Measurements from ENCODE around the gene SMIM24. TPM values are rescaled to one million over a fixed set of nuclear protein-coding genes. Genes with fewer than 3 reads are reported as not detected.

SMIM24 gene
- polyA plus RNA-seq, 2 of the 4 experiments (the other 2 are of a cell fraction): 1.0 to 1.2 TPM

- H3K4me3 ChIP-seq: no peak overlapping the region
- ATAC-seq: no peak
Measured at GRCh38 chr19:3467437-3468198, 12.7 kb downstream of the SMIM24 start.

More at GRCh38 chr19:3467437-3468198, 12.7 kb downstream of the SMIM24 start:
- FAIRE-seq (no peak), DNase-seq (ENCODE audit: low read depth in 1 of 2, low spot score in 1 of 2) (no peak)
- peaks cover 22% of the 10 kb centered on the region for H3K4me1 ChIP-seq
- CTCF ChIA-PET: interaction anchor here (0.6 to 2.2 kb wide), 2 partner anchors 20 to 29 kb away, joined by 3 to 9 read pairs; no protein-coding TSS in a partner anchor
- no peak for TF ChIP-seq USF2 (IDR thresholded peaks at IDR 0.05)
- TF ChIP-seq PHF8 (IDR thresholded peaks at IDR 0.05; ENCODE audit: borderline replicate concordance, low read depth): no peak
- no peak for TF ChIP-seq PBX3 (IDR thresholded peaks at IDR 0.05)
- no peak for TF ChIP-seq ZNF302 (CRISPR knock-in tag; IDR thresholded peaks at IDR 0.05)
- TF ChIP-seq BCL3 (IDR thresholded peaks at IDR 0.05): no peak
- no peak for TF ChIP-seq EHF (CRISPR knock-in tag; IDR thresholded peaks at IDR 0.05)
- TF ChIP-seq BHLHE40 (IDR thresholded peaks at IDR 0.05; ENCODE audit: low read depth, low read length): no peak
- TF ChIP-seq ESRRA (IDR thresholded peaks at IDR 0.05; ENCODE audit: borderline replicate concordance, low read length): no peak
- no peak for TF ChIP-seq CTCF (IDR thresholded peaks at IDR 0.05)
- TF ChIP-seq HMGXB4 (CRISPR knock-in tag; IDR thresholded peaks at IDR 0.05; ENCODE audit: borderline replicate concordance): no peak
- TF ChIP-seq RCOR1 (IDR thresholded peaks at IDR 0.05; ENCODE audit: low read depth, low read length): no peak
- TF ChIP-seq ZC3H11A (IDR thresholded peaks at IDR 0.05): no peak
- TF ChIP-seq HDAC2 (IDR thresholded peaks at IDR 0.05): no peak
- no peak for TF ChIP-seq EP300 (IDR thresholded peaks at IDR 0.05)
- TF ChIP-seq CBX2 (IDR thresholded peaks at IDR 0.05; ENCODE audit: borderline replicate concordance, low read depth): no peak
- no peak for TF ChIP-seq CBX8 (IDR thresholded peaks at IDR 0.05)
- no peak for TF ChIP-seq FOXS1 (CRISPR knock-in tag; IDR thresholded peaks at IDR 0.05)
- TF ChIP-seq ZSCAN20 (CRISPR knock-in tag; IDR thresholded peaks at IDR 0.05): no peak
- peaks cover 10% of the 10 kb centered on the region; the same call in 1 of the 3 replicates for H3K9me3 ChIP-seq
- no peak overlapping the region for H3K27ac ChIP-seq
- H3K4me2 ChIP-seq: no peak overlapping the region
- POLR2A ChIA-PET: no interaction called here
- 86% methylated on average over 7 of the region's 10 CpGs for WGBS (ENCODE audit: missing lambda C conversion rate)

Measured in A549 (cell line).